Activated CD8-positive, alpha-beta memory T cell treated with anti-CD3 and anti-CD28 coated beads, Interleukin-2, amount 50 U/mL, for 1 hour (primary cell): ENCODE results near the gene ZNF256.
A peak's percentile ranks its signal among the peaks of the same experiment; 100 is the strongest.

Source experiments
- DNase-seq: peaks from one replicate; pipeline ENCODE4 v3.0.0-alpha.2; 2020; ENCODE audit errors: extremely low read depth

ZNF256 gene

DNA sequence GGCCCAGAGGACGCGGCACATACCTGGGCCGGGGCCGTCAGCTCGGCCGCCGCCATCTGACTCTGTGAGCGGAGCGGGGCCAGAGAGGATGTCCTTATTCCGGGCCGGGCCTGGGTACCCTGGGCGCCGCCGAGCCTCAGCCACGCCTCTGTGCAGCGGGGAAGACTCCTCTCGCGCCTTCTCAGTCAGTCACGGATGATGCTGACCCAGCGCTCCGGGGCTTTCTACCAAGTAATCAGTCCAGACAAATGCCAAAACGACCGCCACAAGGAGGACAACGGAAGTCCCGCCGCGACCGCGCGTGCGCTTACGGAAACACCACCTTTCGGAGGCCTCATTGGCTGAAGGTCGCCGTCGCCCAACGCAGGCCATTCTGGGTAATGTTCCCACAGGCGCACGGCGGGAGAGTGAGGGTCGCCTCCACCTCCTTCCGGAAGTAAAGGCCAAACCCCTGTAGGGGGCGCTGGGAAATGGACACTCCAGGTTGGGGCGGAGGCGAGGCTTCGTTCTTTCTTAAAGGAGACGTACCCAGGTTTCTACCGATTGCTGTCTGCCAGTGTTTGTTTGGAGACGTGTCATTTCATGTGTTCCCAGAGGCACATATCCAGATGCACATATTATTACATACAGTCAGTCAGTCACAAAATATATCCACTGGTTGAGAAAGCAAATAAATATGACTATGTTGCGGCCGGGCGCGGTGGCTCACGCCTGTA, at the start of gene ZNF256:
TSS of gene ZNF256 (minus strand) at position 288 of the 716 bp plus-strand sequence. CDS start at position 56, 232 bp downstream.
- DNase-seq, result peak; percentile 70

DNA sequence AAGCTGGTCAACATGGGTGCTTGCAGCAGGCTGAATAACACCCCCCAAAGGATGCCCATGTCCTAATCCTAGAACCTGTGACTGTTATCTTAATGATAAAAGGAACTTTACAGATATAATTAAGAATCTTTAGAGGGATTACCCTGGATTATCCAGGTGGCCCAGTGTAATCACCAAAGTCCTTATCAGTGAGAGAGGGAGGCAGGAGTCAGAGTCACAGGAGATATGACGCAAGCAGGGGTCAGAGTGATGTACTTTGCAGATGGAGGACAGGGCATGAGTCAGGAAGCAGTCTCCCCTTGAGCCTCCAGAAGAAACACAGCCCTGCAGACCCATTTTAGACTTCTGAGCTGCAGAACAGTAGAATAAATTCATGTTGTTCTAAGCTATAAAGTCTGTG, 45.3 kb upstream of the ZNF256 start:
- DNase-seq, result no peak

DNA sequence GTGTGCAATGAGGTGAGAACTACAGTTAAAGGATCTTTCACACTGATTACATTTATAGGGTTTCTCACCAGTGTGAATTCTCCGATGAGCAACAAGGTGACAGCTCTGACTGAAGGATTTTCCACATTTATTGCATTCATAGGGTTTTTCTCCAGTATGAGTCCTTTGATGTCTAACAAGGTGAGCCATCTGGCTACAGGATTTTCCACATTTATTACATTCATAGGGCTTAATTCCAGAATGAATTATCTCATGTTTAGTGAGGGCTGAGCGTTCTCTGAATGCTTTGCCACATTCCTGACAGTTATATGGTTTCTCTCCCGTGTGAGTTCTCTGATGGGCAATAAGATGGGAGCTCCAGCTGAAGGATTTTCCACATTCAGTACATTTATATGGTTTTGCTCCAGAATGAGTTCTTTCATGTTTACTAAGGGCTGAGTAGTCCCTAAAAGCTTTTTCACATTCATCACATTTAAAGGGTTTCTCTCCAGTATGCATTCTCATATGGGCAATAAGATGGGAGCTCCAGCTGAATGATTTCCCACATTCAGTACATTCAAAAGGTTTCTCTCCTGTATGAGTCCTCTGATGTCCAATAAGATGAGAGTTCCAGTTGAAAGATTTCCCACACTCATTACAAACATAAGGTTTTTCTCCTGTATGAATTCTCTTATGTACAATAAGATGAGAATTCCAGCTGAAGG, 31.2 kb upstream of the ZNF256 start:
- no peak for DNase-seq

- no peak for DNase-seq
Measured at GRCh38 chr19:57974434-57974833, 26.9 kb upstream of the ZNF256 start, which contains the start of gene C19orf18. C19orf18 (minus strand) TSS chr19:57974534; CDS start chr19:57974432, 102 bp downstream.

DNA sequence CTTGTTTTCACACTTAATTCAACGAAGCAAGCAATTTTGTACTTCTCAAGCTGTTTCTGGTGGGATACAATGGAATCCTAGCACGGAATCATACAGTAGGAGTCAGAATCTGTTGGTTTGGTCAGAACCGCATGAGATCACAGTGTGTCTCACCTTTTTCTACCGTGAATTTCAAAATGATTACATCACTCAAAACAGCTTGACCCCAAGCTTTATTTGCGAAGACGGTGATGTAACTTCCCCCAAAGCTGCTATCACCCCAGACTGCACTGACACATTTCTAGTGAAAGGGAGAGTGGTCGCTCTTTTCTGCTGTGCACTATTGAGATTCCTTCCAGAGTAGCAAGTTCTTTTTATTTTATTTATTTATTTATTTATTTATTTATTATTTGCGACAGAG, 17.3 kb upstream of the ZNF256 start:
- DNase-seq, result no peak

DNA sequence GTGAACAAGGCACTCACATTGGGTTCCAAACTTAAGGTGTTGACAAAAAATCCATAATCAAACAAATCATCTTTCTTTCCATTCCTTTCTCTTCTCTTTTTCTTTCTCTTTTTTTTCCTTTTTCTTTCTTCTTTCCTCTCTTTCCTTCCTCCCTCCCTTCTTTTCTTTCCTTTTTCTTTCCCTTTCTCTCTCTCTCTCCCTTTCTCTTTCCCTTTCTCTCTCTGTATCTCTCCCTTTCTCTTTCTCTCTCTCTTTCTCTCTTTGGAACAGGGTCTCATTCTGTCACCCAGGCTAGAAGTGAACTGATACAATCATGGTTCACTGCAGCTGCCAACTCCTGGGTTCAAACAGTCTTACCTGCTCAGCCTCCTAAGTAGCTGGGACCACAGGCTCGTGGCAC, 14.3 kb upstream of the ZNF256 start:
- no peak for DNase-seq

- DNase-seq, result no peak
Measured at GRCh38 chr19:57954996-57955395, 7.5 kb upstream of the ZNF256 start.

DNA sequence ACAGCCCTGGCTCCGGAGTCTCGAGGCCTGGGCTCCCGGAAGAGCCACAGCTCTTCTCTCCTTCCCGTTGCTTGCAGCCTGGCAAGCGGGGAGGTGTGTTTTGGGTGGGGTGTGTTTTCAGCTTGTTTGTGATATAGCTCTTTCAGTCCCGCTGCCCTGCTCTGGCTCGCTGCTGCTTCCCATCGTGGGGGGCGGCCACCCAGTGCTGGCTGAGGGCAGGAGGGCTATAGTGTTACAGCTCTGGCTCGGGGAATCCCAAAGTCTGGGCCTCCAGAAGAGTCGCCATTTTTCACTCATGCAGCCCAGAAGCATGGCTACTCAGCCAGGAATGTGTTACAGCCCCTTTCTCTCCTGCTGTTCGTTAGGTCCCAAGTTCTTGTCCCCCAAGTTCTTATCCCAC, 2.2 kb upstream of the ZNF256 start:
- DNase-seq, result no peak

GRCh38 chr19:57949296-57949695, 1.8 kb upstream of the ZNF256 start:
- no peak for DNase-seq

DNA sequence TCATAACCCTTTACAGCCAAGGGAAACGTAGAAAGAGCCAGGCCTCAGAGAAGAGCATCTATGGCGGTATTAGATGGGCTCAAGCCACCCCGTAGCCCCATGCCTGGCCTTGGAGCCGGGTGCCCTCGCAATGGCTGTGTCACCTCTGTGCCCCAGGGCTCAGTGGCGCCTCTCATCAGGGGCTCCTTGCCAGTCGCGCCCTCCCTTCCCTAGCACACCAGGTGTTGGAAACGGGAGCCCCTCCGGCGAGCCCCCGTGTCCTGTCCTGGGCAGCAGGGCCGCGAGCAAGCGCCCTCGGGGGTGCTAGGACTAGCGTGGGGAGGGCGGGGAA, 453 bp downstream of the ZNF256 start:
- no peak for DNase-seq

DNA sequence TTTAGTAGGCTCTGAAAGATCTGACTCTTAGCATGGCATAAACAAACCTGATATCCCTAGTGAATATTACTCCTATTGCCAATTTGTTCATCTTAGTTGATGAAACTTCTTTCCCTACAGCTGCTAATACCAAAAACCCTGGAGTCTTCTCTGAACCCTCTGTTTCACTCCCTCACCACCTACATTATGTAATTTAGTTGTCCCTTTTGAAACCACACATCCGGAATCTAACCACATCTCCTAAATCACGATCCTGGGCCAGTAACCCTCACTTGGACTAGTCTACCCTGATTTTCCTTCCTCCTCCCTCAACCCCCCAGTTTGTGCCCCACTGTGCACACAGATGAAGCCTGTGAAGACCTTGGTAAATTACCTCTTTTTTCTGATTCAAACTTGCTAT, 1.2 kb downstream of the ZNF256 start:
- DNase-seq, result no peak

DNA sequence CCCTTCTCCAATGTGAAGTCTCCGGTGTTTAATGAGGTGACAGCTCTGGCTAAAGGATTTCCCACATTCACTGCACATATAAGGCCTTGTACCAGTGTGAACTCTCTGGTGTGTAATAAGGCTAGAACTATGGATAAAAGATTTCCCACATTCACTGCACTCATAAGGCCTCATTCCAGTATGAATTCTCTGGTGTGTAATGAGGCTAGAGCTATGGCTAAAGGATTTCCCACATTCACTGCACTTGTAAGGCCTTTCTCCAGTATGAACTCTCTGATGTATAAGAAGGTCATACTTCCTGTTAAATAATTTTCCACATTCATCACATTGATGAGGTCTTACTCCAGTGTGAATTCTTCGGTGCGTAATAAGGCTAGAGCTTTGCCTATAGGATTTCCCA, 5.9 kb downstream of the ZNF256 start:
- no peak for DNase-seq

DNA sequence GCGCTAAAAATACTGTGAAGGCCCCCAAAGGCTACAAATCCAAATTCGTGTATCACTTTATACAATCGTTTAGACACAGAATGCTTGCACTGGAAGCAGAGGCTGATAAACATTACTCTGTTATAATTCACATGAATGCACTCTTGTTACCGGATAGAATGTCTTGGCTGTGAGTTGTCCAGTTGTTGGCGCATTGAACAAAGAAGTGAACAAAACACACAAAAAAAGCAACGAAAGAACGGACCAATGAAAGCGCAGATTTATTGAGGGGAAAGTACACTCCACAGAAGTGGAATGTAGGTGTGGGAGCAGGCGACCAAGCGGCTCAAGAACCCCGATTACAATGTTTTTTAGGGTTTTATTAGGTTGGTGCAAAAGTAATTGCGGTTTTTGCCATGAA, 11.8 kb downstream of the ZNF256 start:
- DNase-seq, result no peak

DNA sequence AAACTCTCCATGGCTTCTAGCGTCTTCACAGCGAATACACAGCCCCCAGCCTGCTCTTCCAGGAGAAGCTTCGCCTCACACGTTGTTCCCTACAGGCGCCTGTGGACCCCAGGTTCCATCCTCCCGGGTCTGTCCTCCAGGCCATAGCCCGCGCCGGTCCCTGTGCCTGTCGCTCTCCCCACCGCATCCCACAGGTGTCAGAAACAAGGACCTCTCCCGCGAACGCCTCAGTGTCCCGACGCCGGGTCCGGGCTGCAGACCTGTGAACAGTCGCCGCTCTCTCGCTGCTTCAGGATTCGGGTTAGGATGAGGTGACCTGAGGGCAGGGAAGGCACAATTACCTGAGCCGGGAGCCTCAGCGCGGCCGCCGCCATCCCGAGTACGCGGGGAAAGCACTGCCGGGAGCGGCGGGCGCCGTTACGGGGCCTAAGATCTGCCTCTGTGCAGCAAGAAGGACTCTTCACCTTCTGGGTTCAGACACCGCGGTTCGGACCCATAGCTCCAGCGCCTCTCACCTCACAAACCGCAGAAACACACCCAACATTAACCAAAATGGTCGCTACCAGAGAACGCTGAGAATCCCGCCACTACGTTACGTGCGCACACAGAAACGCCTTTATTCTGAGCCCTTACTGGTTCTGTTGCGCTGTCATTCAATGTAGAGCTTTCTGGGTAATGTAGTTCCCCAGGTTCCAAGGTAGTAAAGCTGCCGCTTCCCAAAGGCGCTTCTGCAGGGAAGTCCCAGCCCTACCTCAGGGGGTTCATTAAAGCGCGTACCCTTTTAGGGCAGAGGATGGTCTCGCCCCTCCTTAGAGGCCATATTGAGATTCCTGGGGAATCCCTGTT, 12.5 kb downstream of the ZNF256 start, which contains the start of gene ZNF418:
TSS of gene ZNF418 (minus strand) at position 583 of the 846 bp plus-strand sequence. CDS start 1,580 bp downstream, outside the sequence.
- no peak for DNase-seq

GRCh38 chr19:57927587-57927986, 19.9 kb downstream of the ZNF256 start:
- DNase-seq, result no peak

DNA sequence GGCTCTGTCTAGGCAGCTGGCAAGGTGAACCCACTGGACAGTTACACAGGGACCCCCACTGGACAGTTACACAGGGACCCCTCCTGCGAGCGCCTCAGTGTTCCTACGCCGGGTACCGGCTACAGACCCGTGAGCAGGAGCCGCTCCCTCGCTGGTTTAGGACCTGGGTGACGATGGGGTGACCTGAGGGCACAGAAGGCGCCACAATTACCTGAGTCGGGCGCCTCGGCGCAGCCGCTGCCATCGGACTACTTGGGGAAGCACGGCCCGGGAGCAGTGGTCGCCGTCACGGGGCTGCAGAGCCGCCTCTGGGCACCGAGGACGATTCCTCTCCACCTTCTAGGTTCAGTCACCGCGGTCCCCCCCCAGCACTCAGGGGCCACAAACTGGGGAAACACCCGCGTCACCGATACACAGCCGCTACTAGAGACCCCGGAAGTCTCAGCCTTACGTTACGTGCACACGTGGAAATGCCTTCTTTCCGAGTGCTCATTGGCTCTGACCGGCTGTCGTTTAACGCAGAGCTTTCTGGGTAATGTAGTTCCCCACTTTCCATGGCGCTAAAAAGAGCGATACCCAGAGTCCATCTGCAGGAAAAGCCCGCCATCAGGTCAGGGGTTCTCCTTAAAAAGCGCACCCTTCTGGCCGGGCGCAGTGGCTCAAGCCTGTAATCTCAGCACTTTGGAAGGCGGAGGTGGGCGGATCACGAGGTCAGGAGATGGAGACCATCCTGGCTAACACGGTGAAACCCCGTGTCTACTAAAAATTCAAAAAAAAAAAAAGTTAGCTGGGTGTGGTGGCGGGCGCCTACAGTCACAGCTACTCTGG, 31.1 kb downstream of the ZNF256 start, which contains the start of gene ZNF417:
TSS of gene ZNF417 (minus strand) at position 425 of the 828 bp plus-strand sequence. CDS start at position 244, 181 bp downstream.
- DNase-seq, result peak; percentile 70

DNA sequence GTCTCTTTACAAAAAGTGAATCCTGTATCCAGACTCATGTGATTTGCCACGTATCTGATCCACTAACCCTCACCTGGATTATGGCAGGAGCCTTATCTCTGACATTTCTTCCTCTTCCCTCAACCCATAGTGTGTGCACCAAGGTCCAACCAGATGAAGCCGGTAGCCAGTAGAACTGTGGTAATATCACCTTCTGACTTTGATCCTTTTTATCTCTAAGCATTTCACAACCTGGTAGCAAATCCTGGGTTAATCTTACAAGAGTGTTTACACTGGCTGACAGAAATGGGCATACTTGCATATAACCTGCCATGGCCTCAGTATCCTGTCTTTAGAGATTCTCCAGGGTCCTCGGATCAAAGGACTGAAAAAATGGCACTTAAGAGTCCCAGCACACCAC, 33.0 kb downstream of the ZNF256 start:
- DNase-seq, result no peak

GRCh38 chr19:57907394-57907793, 40.1 kb downstream of the ZNF256 start:
- no peak for DNase-seq

DNA sequence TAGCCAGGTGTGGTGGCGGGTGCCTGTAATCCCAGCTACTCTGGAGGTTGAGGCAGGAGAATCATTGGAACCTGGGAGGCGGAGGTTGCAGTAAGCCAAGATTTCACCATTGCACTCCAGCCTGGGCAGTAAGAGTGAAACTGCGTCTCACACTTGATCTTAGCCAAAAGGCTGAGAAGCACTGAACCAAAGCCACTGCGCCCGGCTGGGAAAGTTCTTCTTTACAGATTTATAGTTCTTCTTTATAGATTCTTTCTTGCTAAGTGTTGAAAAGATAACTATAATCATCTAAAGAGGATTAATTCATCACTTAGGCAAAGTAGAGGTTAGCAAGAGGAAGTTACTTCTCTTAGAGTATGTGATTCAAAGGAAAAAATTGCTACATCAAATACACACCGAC, 42.2 kb downstream of the ZNF256 start:
- no peak for DNase-seq

GRCh38 chr19:57903618-57904184, 43.8 kb downstream of the ZNF256 start:
- DNase-seq, result no peak

DNA sequence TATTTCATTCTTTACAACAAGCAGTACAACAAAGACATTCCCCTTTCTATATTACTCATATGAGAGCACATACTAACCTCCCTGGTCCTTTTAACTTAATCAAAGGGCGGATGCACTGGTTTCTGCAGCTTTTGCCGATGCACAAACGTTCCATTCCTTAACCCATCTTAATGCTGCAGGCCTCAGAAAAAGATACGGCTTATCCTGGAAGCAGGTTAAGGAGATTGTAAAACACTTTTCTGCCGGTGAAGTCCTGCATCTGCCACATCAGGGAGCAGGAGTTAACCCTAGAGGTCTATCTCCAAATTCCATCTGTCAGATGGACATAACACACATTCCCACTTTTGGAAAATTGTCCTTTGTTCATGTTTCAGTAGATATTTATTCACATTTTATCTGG, 47.2 kb downstream of the ZNF256 start:
- DNase-seq, result no peak
